Astrocyte of the cerebellum (primary cell): ENCODE results near the gene GET3.
"Not testable (repeated sequence)": the region's sequence is repeated elsewhere in the genome, so short reads cannot be mapped to it uniquely, and the experiment has no call there.

Source experiments
- DNase-seq: peaks from one replicate; pipeline ENCODE4 v3.0.0-alpha.2; 2011; ENCODE audit warnings: low read depth
- H3K4me3 ChIP-seq: 2 replicates; pipeline ENCODE4 v1.5.1; 2011; ENCODE audit warnings: mild to moderate bottlenecking, low read depth, low read length, moderate library complexity
- in situ Hi-C: cut with HindIII; loops from 2 replicates; pipeline ENCODE4 v1.10.0; 2017; ENCODE audit warnings: low sequenced_read_pairs
- TF ChIP-seq, protein P1 (sequence below): IDR thresholded peaks from 2 replicates; pipeline ENCODE4 v1.5.1; 2012; ENCODE audit warnings: low read length, low read depth, moderate library complexity, mild to moderate bottlenecking; ENCODE audit errors: missing control alignments

Gene GET3

DNA sequence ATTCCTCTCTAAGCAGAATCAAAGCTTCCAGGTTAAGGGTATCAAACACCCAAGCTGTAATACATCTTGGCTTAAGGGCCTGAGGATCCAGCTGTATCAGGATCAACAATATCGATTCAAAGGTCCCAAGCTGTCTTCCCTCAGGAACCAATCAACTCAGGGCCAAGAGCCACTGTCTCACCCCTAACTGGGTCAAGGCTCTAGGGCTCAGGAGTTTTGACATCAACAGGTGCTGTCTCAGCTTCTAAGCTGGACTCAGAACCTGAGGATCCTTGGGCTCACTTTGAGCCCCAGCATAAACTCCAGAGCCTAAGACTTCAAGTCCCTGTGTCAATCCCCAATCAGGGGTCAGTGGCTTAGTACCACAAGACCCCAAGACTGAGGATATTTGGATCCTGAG is 41.8 kb upstream of the GET3 start:
- TF ChIP-seq, protein P1, sequence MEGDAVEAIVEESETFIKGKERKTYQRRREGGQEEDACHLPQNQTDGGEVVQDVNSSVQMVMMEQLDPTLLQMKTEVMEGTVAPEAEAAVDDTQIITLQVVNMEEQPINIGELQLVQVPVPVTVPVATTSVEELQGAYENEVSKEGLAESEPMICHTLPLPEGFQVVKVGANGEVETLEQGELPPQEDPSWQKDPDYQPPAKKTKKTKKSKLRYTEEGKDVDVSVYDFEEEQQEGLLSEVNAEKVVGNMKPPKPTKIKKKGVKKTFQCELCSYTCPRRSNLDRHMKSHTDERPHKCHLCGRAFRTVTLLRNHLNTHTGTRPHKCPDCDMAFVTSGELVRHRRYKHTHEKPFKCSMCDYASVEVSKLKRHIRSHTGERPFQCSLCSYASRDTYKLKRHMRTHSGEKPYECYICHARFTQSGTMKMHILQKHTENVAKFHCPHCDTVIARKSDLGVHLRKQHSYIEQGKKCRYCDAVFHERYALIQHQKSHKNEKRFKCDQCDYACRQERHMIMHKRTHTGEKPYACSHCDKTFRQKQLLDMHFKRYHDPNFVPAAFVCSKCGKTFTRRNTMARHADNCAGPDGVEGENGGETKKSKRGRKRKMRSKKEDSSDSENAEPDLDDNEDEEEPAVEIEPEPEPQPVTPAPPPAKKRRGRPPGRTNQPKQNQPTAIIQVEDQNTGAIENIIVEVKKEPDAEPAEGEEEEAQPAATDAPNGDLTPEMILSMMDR: no peak
- H3K4me3 ChIP-seq: peak overlapping the region; percentile 90
- in situ Hi-C loops: no loop called here
- no peak for DNase-seq

DNA sequence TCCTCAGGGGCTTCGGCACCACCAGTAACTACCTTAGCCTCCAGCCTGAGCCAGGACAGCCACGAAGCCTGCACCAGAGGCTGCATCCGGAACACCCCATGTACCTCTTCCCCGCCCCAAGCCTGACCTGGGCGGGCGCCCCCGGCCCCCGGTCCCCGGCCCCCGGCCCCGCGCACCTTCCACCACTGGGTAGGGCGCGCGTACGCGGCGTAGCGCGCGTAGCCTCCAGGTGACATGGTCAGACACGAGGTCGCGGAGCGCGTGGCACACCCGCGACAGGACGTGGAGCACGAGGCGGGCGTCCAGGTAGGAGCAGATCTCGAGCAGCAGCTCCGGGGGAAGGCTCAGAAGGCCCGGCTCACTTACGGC is 41.3 kb upstream of the GET3 start:
- in situ Hi-C loops: no loop called here
- TF ChIP-seq, protein P1: no peak
- peak overlapping the region; percentile 90 for H3K4me3 ChIP-seq
- DNase-seq: no peak

DNA sequence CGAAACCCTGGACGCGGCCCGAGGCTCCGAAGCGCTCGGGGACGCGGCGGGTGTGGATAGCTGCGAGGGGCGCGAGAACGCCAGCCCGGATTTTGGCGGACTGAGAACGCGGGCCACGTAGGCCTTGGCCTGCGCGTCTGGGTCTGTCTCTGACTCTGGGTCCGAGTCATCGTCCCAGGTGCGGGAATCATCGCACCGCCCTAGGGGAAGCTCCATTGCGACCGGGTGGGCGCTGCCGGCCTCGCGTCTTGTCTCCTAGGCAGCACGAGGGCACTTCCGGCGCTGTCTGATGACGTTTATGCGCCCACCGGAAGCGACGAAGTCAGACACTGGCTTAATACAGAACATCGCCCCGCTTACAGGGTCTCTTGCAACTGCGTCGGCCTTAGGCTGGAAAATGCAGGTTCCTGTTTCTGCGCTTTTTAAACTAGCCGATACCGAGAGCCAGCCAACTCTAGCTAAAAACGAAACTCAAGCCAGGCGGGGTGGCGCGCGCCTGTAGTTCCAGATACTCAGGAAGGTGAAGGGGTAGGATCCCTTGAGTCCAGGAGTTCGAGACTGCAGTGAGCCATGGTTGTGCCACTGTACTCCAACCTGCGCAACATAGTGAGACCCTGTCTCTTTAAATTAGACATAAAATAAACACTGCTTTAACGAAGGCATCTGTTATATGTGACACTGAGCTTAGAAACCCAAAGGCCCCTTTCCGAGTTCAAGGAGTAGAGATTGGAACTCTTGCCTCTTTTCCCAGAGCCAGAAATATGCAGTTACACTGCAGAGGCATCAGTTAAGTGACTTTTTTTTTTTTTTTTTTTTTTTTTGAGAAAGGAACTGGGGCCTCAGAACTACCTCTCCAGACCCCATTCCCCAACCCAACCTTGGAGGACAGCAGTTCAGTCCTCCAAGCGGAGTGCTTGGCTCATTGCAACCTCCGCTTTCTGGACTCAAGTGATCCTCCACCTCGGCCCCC is 40.6 kb upstream of the GET3 start, which contains the start of gene FBXW9:
Gene FBXW9 (minus strand): TSS at position 266 of the 970 bp plus-strand sequence. CDS start 50 bp downstream, at position 216.
- DNase-seq: peak; percentile 92
- in situ Hi-C loops: no loop called here
- TF ChIP-seq, protein P1: no peak
- peak within 1 kb of the TSS; percentile 90 for H3K4me3 ChIP-seq

DNA sequence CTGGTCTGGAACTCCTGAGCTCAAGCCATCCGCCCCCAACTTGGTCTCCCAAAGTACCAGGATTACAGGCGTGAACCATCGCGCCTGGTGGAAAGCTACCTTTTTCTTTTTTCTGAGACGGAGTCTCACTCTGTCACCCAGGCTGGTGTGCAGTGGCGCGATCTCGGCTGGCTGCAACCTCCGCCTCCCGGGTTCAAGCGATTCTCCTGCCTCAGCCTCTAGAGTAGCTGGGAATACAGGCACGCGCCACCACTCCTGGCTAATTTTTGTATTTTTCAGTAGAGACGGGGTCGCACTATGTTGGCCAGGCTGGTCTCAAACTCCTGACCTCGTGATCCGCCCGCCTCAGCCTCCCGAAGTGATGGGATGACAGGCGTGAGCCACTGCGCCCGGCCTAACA is 39.9 kb upstream of the GET3 start:
- H3K4me3 ChIP-seq, DNase-seq, in situ Hi-C loops: not testable (repeated sequence)

DNA sequence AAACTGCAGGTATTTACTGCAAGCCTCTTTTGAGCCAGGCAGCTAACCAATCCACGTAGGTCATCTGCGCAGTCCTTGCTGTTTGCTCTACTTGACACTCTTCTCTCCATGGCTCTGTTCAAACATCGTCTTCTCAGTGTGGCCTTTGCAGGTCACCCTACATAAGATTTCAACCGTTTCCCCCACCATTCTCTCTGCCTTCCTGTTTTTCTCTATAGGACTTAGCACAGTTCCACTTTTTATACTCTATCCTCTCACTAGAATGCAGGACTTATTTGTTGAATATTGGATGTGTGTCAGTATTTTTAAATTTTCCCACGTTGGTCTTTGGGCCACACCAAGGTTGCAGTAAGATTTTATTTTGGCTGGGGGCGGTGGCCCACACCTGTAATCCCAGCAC is 39.2 kb upstream of the GET3 start:
- TF ChIP-seq, protein P1: no peak
- DNase-seq: no peak
- in situ Hi-C loops: no loop called here
- no peak overlapping the region for H3K4me3 ChIP-seq

DNA sequence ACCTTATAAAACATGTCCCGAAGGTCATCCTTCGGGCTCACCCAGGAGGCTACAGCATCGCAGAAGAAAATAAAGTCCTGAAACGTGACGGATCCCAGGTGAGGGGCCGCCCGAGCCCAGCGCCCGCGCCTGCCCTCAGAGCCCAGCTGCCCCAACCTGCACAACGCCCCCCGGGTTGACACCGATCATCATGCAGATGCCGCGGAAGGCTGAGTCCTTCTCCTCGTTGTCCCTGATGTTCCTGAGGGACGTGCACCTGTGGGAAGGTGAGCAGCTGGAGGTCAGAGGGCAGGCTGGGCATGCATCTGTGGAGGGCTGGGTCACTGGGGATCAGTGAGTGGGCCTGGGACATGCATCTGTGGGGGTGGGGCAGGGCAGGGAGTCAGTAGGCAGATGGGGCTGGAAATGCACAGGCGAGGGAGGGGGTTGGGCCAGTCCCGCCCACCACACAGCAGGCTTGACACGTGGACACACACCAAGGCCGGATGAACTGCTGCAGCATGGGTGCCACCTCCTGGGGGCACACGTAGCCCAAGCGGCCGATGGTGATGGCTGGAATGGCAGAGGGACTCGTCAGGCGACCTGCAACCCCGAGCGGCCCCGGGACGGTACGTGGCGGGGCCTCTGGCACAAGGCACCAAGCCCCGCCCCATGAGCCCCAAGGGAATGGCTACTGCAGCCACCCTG is 35.6 kb upstream of the GET3 start:
- H3K4me3 ChIP-seq: no peak overlapping the region
- TF ChIP-seq, protein P1: no peak
- in situ Hi-C loops: no loop called here
- DNase-seq: no peak

DNA sequence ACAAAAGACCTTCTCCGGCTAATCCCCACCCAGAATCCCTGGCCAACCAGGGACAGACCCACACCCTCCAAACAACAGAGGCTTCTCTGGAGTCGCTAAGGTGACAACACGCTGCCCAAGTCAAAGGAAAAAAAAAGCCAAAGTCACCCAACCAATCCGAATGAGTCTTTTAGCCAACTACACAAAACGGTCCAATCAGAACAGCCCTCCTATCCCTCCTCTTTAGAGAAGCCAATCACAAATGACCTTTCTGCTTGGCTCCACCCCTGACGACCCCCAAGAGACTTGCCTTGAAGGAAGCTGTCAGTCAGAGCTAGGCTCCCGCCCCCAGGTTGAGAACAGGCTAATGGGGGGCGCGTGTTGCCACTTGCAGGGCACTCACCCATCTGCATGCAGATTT is 34.3 kb upstream of the GET3 start:
- TF ChIP-seq, protein P1: no peak
- peak; percentile 13 for DNase-seq
- in situ Hi-C loops: no loop called here
- H3K4me3 ChIP-seq: no peak overlapping the region
